AG04449 (cell line): ENCODE data around the gene NAA25.
A peak's percentile ranks its signal among the peaks of the same experiment; 100 is the strongest.

Experiments used
- CTCF ChIA-PET: fragments of 350-600 bp; formaldehyde crosslinking; extraction: SDS; loops from one replicate; lab custom pipeline; 2021; ENCODE audit warnings: antibody characterized with exemption; lab: Yijun Ruan, JAX
- POLR2A ChIA-PET: fragments of 400-600, 350-600 bp; formaldehyde crosslinking; extraction: SDS; loops from one replicate; lab custom pipeline; 2020; ENCODE audit warnings: antibody characterized with exemption, inconsistent platforms; lab: Yijun Ruan, JAX
- DNase-seq: peaks from one replicate; pipeline ENCODE4 v3.0.0-alpha.2; 2010; ENCODE audit warnings: low read depth, low spot score
- H3K4me3 ChIP-seq: 2 replicates; pipeline ENCODE4 v1.5.1; 2011; ENCODE audit warnings: low read depth, mild to moderate bottlenecking, control low read depth, low read length
- CTCF ChIP-seq: IDR thresholded peaks from one replicate; pipeline ENCODE4 v1.5.1; 2011; ENCODE audit warnings: mild to moderate bottlenecking, moderate library complexity, low read length, control low read depth, inconsistent platforms; ENCODE audit not compliant: insufficient read depth; ENCODE audit errors: missing control alignments

Gene NAA25

GRCh38 chr12:112130441-112130998 lies 21.9 kb upstream of the NAA25 start:
- H3K4me3 ChIP-seq: no peak overlapping the region
- TF ChIP-seq CTCF: no peak
- ChIA-PET CTCF (interaction anchor here (0.8 to 1.5 kb wide), 3 partner anchors 9 to 257 kb away, joined by 3 to 5 read pairs (median 3); no protein-coding TSS in a partner anchor), POLR2A (no interaction called here)
- DNase-seq: no peak

DNA sequence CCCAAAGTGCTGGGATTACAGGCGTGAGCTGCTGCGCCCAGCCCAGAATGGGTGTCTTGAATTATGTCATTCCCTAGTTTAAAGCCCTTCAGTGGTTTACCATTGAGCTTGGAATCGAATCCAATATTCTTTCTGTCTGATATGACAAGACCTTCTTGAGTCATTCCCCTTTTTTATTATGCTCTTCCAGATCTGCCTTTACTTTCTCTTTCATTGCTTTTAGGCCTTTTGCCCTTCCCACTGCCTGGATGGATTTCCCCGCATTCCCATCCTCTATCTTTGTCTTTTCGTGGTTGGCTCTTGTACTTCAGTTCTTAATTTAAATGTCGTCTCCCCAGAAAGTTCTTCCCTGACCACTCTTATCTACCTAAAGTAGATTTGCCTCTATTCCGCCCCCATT lies 18.3 kb upstream of the NAA25 start:
- CTCF ChIA-PET: no interaction called here
- H3K4me3 ChIP-seq: peak overlapping the region; percentile 0; the same call in 1 of the 2 replicates
- POLR2A ChIA-PET: interaction anchor here (2.2 kb wide), 1 partner anchor 19 kb away, joined by 17 read pairs; the partner anchor contains the start of gene NAA25
- DNase-seq: no peak
- no peak for TF ChIP-seq CTCF

GRCh38 chr12:112126000-112126438 lies 17.4 kb upstream of the NAA25 start:
- DNase-seq: no peak
- peak overlapping the region; percentile 71 for H3K4me3 ChIP-seq
- CTCF ChIA-PET: interaction anchor here (1.3 kb wide), 1 partner anchor 14 kb away, joined by 3 read pairs; no protein-coding TSS in a partner anchor
- POLR2A ChIA-PET: interaction anchor here (0.6 to 2.2 kb wide), 6 partner anchors 9 to 114 kb away, joined by 3 to 17 read pairs (median 4); partner anchors contain the start of genes ERP29, NAA25 and TMEM116
- TF ChIP-seq CTCF: no peak

GRCh38 chr12:112125250-112125999 lies 16.8 kb upstream of the NAA25 start, which contains the start of gene TRAFD1:
TRAFD1 (plus strand) TSS chr12:112125560; CDS start chr12:112130523, 4,963 bp downstream.
- peak; percentile 64 for DNase-seq
- POLR2A ChIA-PET: interaction anchor here (0.6 to 2.2 kb wide), 8 partner anchors 9 to 114 kb away, joined by 3 to 17 read pairs (median 4); partner anchors contain the start of genes ERP29, NAA25 and TMEM116
- TF ChIP-seq CTCF: no peak
- CTCF ChIA-PET: interaction anchor here (1.3 kb wide), 1 partner anchor 13 kb away, joined by 3 read pairs; no protein-coding TSS in a partner anchor
- peak within 1 kb of the TSS; percentile 71 for H3K4me3 ChIP-seq

- no peak for DNase-seq
- POLR2A ChIA-PET: interaction anchor here (0.6 to 2.2 kb wide), 6 partner anchors 8 to 112 kb away, joined by 3 to 17 read pairs (median 4); partner anchors contain the start of genes ERP29, NAA25 and TMEM116
- TF ChIP-seq CTCF: no peak
- no peak overlapping the region; the same call in 1 of the 2 replicates for H3K4me3 ChIP-seq
- CTCF ChIA-PET: no interaction called here
These were observed 16.3 kb upstream of the NAA25 start for GRCh38 chr12:112124918-112125249.
